ENCODE data around the gene RETNLB. TPM values are rescaled to one million over a fixed set of nuclear protein-coding genes. Genes with fewer than 3 reads are reported as not detected.

RETNLB gene
- total and polyA plus RNA-seq, 2 of the 4 experiments (the other 2 are of a cell fraction): not detected

DNA sequence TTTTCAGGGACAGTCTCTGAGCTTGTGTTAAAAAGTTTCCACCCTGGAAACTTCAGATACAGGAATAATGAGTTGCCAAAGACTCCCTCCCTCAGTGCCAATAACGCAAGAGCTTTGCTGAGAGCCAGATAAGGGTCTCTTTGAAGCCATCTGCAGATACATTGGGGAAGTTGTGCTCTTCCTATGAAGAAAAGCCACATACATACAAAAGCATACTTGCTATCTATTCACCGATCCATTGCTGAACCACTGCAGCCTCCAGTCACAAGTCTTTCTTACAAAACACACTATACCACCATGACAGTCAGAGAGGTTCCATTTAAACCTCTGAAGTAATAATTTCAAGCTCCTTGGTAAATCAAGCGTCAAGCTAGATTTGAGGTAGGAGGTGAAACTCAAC lies 10.0 kb upstream of the RETNLB start:
- no TSS peak for BruUV-seq (replicated peaks)
- no peak overlapping the region for H3K4me2 ChIP-seq (ENCODE audit: low read depth, low read length)
- no peak overlapping the region for H3K23ac ChIP-seq (ENCODE audit: low read depth, low read length)
- no peak overlapping the region for H3K14ac ChIP-seq (replicated peaks; ENCODE audit: low read depth, low read length)
- no peaks in the 10 kb centered on the region for H3K9me3 ChIP-seq (ENCODE audit: control insufficient read depth, insufficient read depth, low read length)
- H3K4ac ChIP-seq (ENCODE audit: low read depth, low read length): no peak overlapping the region
- no peak overlapping the region for H3K56ac ChIP-seq (ENCODE audit: extremely low read depth, insufficient read depth, low read length)
- TF ChIP-seq MAFK (IDR thresholded peaks at IDR 0.05; ENCODE audit: low read depth, low read length): no peak
- TF ChIP-seq USF2 (IDR thresholded peaks at IDR 0.05; ENCODE audit: low read depth, low read length): no peak
- no peak for TF ChIP-seq MAZ (IDR thresholded peaks at IDR 0.05; ENCODE audit: borderline replicate concordance, low read depth, low read length)
- no peak for TF ChIP-seq RAD21 (IDR thresholded peaks at IDR 0.05; ENCODE audit: low read length)
- no peak for TF ChIP-seq SMC3 (IDR thresholded peaks at IDR 0.05; ENCODE audit: low read depth, low read length)
- no peak for TF ChIP-seq CHD1 (IDR thresholded peaks at IDR 0.05; ENCODE audit: low read depth, low read length)
- no peak for TF ChIP-seq CEBPB (IDR thresholded peaks at IDR 0.05; ENCODE audit: low read depth, low read length)
- H4K91ac ChIP-seq (ENCODE audit: insufficient read depth, low read depth, low read length): no peak overlapping the region
- no peaks in the 10 kb centered on the region for H4K20me1 ChIP-seq (ENCODE audit: insufficient read depth, low read length)
- intact Hi-C loops (cut with micrococcal nuclease) (no loop called here), in situ Hi-C loops (cut with MboI; ENCODE audit: low sequenced_read_pairs) (no loop called here), dilution Hi-C loops (cut with HindIII; ENCODE audit: low sequenced_read_pairs, unreplicated experiment) (no loop called here)
- DNase-seq (no peak), ATAC-seq (ENCODE audit: low read depth) (no peak)
- no peak overlapping the region for H2BK15ac ChIP-seq (ENCODE audit: low read depth, low read length)
- WGBS, 2 experiments (ENCODE audit: extremely low coverage in 2 of 2, insufficient read length in 1 of 2): no CpG with 5 or more reads among the region's 3 CpGs
- no peaks in the 10 kb centered on the region for H3K79me1 ChIP-seq (ENCODE audit: low read depth in 1 of 2, low read length in 2 of 2)
- H2AFZ ChIP-seq (replicated peaks; ENCODE audit: low read length, poor library complexity): no peak overlapping the region
- H4K8ac ChIP-seq (ENCODE audit: low read depth in 2 of 2, low read length in 2 of 2): no peak overlapping the region
- H2BK5ac ChIP-seq (ENCODE audit: low read depth, low read length, poor library complexity, severe bottlenecking): no peak overlapping the region
- H3K4me3 ChIP-seq (ENCODE audit: insufficient read depth, low read depth, low read length): no peak overlapping the region
- H3K36me3 ChIP-seq (ENCODE audit: control insufficient read depth, insufficient read depth, low read length): no peaks in the 10 kb centered on the region
- no peaks in the 10 kb centered on the region for H3K4me1 ChIP-seq (ENCODE audit: control insufficient read depth, insufficient read depth, low read length)
- no peaks in the 10 kb centered on the region for H3K27me3 ChIP-seq (ENCODE audit: control insufficient read depth, insufficient read depth, low read length)
- no peaks in the 10 kb centered on the region for H3K9me1 ChIP-seq (ENCODE audit: insufficient read depth, low read length)
- H3K18ac ChIP-seq (ENCODE audit: low read depth, low read length): no peak overlapping the region
- H2BK120ac ChIP-seq (ENCODE audit: low read depth, low read length): no peak overlapping the region
- no peak overlapping the region for H4K5ac ChIP-seq (ENCODE audit: low read depth, low read length)
- ChIA-PET POLR2A (ENCODE audit: unreplicated experiment) (no interaction called here), CTCF (no interaction called here)
- H3K9ac ChIP-seq (ENCODE audit: low read depth, low read length): no peak overlapping the region
- no peak overlapping the region for H2AK9ac ChIP-seq (replicated peaks; ENCODE audit: low read depth, low read length, poor library complexity)
- H3K27ac ChIP-seq (ENCODE audit: insufficient read depth, low read length): no peak overlapping the region
- no peak overlapping the region for H2AK5ac ChIP-seq (ENCODE audit: low read depth, low read length)
- H2BK20ac ChIP-seq (ENCODE audit: low read depth, low read length): no peak overlapping the region
